Measurements from ENCODE around the gene RIMS1.

GRCh38 chr6:72111611-72112010, 225.3 kb downstream of the RIMS1 start:
- TF ChIP-seq CTCF (IDR thresholded peaks at IDR 0.05) = no peak
- TF ChIP-seq EZH2 (IDR thresholded peaks at IDR 0.05; ENCODE audit: borderline replicate concordance, insufficient read depth, low read depth, low read length, poor library complexity, severe bottlenecking) = no peak

Data from B cell (primary cell).